OCI-LY3 (cell line): ENCODE results near the gene SCN4A.

ENCODE experiments used
- CTCF ChIP-seq: fragments of 200-600, 300-600 bp; sonication (generic); IDR thresholded peaks from 2 replicates; pipeline ENCODE4 v1.5.1; 2014; ENCODE audit warnings: antibody characterized with exemption, low read length, low read depth
- EZH2phosphoT487 ChIP-seq: fragments of 200-600 bp; shearing (Covaris generic); IDR thresholded peaks from 2 replicates; pipeline ENCODE4 v1.6.1; 2018; ENCODE audit warnings: antibody characterized with exemption, mixed run types, low read depth

GRCh38 chr17:63987221-63988126 is 14.8 kb upstream of the SCN4A start:
- TF ChIP-seq CTCF = no peak
- no peak for TF ChIP-seq EZH2phosphoT487
